Stimulated activated CD8-positive, alpha-beta memory T cell treated with anti-CD3 and anti-CD28 coated beads, Interleukin-4, amount 100 ng/mL, for 1 hour (primary cell): ENCODE results near the gene PHF5A.
"Not testable (repeated sequence)": the region's sequence is repeated elsewhere in the genome, so short reads cannot be mapped to it uniquely, and the experiment has no call there.

Experiments used
- DNase-seq, 2 donors: peaks; one replicate each; pipeline ENCODE4 v3.0.0-alpha.2; 2020; ENCODE audit warnings: low read depth in 2 of 2, low spot score in 1 of 2

PHF5A gene

GRCh38 chr22:41447435-41448188, 20.9 kb downstream of the PHF5A start:
- peak in 1 of 2 donors; percentile 30 for DNase-seq

- DNase-seq: peak; percentile 80 to 90
These were observed 21.7 kb downstream of the PHF5A start, which contains the start of gene TOB2 for GRCh38 chr22:41446639-41447434. TOB2 (minus strand) TSS chr22:41446801; CDS start chr22:41437345, 9,456 bp downstream.

DNA sequence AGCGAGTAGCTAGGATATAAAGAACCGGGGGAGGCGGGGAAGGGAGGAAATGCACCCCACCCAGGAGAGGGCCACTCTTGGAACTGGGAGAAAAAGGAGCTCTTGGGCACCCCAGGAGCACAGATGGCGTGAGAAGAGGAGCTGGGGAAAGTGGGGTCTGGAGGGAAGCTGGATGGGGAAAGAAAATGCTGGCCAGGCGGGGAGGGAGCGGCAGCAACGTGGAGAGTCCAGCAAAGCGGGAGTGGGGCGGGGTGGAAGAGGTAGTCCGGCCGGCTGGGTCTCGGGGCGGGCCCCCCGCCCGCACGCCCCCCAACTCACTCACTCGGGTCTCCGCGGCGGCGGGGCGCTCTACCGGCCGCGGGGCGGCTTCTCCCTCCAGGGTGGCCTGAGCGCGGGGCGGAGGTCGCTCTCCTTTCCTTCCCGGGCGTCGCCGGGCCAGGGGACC, 22.4 kb downstream of the PHF5A start:
- DNase-seq: no peak

DNA sequence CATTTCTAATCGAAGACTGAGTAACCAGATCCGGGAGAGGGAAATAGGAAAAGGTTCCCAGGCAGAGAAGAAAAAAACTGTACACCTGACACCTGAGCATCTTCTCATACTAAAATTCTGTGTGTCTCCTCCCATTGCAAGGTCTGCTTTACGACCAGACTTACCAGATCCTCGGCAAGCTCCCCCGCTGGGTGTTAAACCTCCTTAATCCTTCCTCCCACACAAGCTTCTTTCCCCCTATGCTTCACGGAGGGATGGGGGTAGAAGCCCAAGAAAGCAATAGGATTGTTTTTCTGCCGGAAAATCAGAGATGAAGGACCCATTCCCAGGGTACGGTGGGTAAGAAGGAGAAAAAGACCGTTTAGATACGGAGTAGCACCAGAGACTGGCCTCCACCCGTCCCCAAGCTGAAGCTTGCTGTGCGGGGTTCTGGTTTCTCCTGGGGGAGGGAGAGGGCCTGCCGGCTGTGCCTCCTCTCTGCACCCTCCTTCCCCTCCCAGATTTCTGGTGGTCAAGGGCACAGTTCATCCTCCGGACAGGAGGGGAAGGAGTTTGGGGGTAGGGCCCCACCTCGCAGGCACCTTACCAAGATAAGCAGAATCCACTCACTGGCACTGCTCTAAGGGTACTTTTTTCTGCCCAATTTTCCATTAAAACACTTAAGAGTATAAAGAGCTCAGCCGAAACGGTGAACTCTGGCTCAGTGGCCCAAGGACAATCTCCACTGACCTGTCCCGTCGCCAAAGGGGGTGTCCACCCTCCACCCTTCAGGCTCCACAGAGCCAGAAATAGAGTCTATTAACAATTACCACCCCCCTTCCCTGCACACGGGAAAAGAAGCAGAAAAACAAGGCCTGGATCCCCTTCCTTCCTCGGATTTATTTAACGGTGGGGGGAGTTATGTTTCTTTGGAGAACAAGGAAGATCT, 23.1 kb downstream of the PHF5A start:
- DNase-seq: peak in 1 of 2 donors; percentile 8

- peak; percentile 58 to 71 for DNase-seq
These were observed 23.9 kb downstream of the PHF5A start for GRCh38 chr22:41444360-41445128.

DNA sequence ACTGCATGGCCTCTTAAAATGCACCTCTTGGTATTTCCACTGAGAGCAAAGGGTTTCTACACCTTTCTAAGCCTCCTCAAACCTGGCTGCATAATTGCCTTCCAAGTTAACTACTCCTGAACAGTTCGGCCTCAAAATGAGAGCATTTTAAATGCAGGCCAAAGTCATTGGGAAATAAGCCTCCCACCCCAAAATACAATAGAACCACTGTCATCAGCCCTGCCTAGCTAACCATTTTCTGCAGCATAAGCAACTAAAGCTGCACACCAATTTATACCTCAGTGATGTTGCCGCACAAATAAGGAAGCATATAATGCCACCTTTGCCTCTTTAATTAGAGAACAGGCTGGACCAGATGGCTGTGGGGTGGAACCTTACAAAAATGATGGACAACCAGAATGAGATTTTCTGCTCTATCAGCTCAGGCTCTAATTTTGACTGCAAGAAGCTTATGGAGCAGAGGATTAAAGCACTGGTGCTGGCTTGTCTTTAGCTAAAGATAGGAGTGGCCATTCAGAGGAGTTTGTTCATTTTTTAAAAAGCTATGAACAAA, 26.2 kb downstream of the PHF5A start:
- no peak for DNase-seq

- DNase-seq: not testable (repeated sequence)
These were observed 28.0 kb downstream of the PHF5A start for GRCh38 chr22:41440511-41440910.

DNA sequence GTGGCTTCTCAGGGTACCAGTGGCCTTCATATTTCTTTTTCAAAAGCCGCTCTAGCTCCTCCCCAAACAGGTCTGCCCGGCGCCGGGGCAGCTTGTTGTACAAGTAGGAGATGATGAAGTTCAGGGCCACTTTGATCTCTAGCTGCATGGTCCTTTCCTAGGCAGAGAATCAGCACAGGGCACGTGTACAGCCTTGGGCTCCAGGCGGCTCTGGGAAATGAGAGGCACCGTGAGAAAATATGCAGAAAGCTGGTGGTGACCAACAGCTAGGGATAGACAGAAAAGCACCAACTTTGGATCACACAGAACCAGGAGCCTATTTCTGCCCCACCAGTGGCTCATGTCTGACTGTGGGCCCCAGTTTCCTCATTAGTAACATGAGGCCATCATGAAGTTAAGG, 31.3 kb downstream of the PHF5A start:
- no peak for DNase-seq

DNA sequence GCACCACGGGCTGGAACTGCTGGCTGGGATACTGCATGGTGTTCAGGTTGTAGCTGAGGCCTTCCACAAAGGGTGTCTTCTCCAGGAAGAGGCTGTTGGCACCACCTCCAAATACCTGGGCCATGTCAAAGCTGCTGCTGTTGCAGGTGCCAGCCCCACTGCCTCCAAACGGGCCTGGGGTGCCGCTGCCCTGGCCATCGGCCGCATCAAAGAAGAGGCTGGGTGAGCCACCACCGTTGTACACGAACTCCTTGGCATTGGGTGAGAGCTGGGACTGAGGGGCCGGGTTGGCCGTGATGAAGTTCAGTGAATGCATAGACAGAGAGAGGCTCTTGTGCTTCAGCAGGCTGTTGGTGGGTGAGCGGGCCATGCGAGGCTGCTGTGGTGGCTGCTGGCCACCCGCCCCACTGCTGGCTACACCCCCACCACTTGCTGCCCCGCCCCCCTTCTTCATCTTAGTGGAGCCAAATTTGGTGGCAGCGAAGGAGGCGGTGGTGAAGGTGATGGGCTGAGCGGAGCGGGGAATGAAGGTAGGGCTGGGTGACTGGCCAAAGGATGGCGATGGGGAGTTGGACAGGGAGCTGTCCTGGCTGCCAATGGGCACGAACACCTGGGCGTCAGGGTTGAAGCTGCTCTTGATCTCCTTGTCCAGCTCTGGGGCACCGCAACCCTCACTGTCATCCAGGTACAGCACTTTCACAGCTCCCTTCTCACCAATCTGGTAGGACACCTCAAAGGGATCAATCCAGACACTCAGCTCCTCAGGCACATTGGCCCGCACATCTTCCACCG, 32.0 kb downstream of the PHF5A start:
- no peak for DNase-seq

- DNase-seq: no peak
These were observed 32.9 kb downstream of the PHF5A start for GRCh38 chr22:41435560-41435959.

DNA sequence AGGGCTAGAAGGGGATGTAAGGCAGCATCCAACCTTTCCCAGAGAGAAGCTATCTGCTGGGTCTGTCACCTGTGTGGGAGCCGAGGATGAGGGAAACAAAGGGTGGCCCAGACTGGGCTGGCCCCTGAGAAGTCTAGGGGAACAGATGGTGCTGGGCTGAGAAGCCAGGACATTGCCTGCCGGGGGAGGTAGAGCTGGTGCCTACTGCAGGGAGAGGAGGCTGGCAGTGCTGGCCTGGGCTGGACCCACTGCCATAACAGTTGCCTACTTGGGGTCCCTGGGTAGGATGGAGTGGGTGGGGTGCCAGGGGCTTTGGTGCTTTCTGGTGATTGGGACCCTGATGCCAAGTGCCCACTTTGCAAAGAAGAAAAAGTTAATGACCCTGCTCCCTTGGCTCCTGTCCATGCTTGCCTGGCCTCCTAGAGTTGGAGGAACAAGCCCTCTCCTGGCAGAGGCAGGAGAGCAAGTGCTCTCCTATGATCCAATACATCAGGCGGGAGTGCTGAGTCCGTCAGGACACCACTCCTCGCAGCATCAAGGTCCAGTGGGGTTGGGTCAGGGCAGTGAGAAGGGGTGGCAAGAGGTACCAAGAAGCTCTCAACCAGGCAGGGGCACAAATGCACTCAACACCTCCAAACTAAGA, 34.0 kb downstream of the PHF5A start:
- not testable (repeated sequence) for DNase-seq

DNA sequence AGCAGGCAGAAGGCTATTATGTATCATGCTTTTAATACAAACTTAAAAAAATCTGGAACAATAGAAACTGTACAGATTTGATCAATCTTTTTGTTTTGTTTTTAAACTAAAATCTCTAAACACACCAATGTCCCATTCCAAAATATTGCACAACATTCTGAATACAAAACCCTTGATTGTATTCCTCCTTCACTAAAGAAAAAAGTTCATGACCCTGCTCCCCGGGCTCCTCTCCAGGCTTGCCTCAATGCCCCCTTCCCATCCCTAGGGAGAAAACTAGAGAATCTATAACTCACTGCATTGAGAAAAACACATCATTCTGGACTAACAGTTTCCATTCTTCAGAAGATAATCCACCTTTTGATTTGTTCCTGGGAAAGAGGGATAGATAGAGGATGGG, 35.0 kb downstream of the PHF5A start:
- not testable (repeated sequence) for DNase-seq

- DNase-seq: no peak
These were observed 36.8 kb downstream of the PHF5A start for GRCh38 chr22:41431656-41432055.

DNA sequence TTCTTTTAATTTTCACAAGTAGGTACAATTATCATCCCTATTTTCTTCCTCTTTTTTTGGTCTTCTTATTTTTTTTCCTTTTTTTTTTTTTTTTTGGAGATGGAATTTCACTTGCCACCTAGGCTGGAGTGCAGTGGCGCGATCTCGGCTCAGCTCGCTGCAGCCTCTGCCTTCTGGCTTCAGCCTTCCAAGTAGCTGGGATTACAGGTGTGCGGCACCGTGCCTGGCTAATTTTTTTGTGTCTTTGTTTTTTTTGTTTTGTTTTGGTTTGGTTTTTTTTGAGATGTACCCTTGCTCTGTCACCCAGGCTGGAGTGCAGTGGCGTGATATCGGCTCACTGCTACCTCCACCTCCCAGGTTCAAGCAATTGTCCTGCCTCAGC, 38.5 kb downstream of the PHF5A start:
- DNase-seq: no peak

DNA sequence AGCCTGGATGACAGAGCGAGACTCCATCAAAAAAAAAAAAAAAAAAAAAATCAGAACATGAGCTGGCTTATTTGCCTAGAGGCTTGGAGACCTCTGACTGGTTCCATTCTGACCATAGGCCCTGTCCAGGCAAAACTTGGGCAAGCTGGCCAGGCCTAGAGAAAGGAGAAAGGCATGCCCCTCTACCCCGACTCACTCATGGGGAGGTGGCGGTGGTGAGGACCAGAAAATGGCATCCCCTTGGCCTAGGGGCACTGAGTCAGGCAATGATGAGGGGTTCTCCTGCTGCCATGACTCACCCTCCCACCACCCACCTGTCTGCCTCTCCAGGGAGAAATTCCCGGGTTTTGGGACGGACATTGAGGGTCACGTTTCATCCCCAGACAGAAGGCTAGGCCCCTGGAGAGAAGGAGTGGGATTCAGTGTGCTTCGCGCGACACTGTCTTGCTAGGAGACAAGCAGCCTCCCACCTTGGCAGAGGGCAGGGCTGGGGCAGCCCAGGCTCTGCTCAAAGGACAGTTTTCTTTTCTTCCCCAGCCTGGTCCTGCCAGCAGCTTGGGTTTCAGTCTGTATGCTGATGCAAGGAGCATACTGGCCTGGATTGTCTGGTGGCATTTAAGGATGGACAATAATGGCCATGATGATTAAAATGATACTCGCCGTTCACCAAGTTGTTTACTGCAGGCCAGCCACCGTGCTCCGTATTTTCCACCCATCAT, 39.1 kb downstream of the PHF5A start:
- DNase-seq: no peak

DNA sequence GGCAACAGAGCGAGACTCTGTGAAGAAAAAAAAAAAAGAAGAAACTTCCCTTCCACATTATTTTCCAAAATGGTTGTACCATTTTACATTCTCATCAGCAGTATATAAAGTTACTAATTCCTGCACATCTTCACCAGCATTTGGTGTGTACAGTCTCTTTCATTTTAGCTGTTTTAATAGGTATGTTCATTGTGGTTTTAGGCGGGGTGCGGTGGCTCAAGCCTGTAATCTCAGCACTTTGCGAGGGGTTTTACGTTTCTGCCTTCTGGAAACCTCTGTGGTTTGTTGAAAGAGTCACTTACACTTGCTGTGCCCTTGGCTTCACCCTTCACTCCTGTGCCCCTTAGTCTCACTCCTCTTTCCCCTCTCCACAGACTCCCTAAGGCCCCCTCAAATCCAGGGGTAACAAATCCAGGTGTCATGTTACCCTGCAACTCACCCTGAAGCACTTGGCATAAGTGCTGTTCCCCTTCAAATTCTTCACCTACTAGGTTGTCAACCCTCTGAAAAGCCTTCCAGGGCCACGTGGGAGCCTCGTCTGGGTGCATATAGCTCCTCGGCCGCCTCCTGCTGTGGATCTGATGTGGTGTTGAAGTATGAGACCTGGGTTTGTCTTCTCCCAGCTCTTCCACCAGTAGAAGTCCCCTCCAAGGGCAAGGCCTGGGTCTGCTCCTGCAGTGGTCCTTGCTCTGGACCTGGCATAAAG, 42.7 kb downstream of the PHF5A start:
- no peak for DNase-seq

DNA sequence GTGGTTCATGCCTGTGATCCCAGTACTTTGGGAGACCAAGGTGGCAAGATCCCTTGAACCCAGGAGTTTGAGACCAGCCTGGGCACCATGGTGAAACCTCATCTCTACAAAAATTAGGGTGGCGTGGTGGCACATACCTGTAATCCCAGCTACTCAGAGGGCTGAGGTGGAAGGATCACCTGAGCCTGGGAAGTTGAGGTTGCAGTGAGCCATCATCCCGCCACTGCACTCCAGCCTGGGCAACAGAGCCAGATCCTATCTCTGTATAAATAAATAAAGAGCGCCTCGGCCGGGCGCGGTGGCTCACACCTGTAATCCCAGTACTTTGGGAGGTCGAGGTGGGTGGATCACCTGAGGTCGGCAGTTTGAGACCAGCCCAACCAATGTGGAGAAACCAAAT, 49.8 kb downstream of the PHF5A start:
- no peak for DNase-seq
